Left ventricle myocardium inferior (tissue), 1 donor: ENCODE results near the gene SRBD1. TPM values are rescaled to one million over a fixed set of nuclear protein-coding genes. Genes with fewer than 3 reads are reported as not detected.

Experiments
- DNase-seq: peaks from one replicate; pipeline ENCODE4 v3.0.0-alpha.2; 2020
- H3K27ac ChIP-seq: fragments of 200-600 bp; replicated peaks from 2 replicates; pipeline ENCODE4 v1.8.0; 2021
- H3K27me3 ChIP-seq: fragments of 200-600 bp; 2 replicates; pipeline ENCODE4 v1.8.0; 2021; ENCODE audit warnings: low read depth
- H3K36me3 ChIP-seq: fragments of 200-600 bp; 2 replicates; pipeline ENCODE4 v1.8.0; 2021
- H3K4me1 ChIP-seq: fragments of 200-600 bp; 2 replicates; pipeline ENCODE4 v1.8.0; 2021
- H3K4me3 ChIP-seq: fragments of 200-600 bp; 2 replicates; pipeline ENCODE4 v1.8.0; 2021; ENCODE audit warnings: mild to moderate bottlenecking, moderate library complexity
- H3K9me3 ChIP-seq: fragments of 200-600 bp; replicated peaks from 2 replicates; pipeline ENCODE4 v1.8.0; 2021
- intact Hi-C: fragments of 100-400 bp; cut with micrococcal nuclease; formaldehyde crosslinking; loops from one replicate; pipeline ENCODE4 v1.11.0; 2022
- total RNA-seq: library from RNA; stranded (reverse); fragmentation: NEBNext Ultra II Directional; extraction: Animal tissue kit (Norgen Biotek cat#: 25700); gene quantifications from one replicate; pipeline ENCODE4 v1.2.1, GENCODE V29; 2021
- TF ChIP-seq, protein P1 (sequence below): fragments of 200-600 bp; IDR thresholded peaks from 2 replicates; pipeline ENCODE4 v1.8.0; 2021; ENCODE audit warnings: antibody characterized with exemption, mild to moderate bottlenecking, borderline replicate concordance
- donor health status: DM: no; HTN: yes; CAD: no; lungs with severe emphysema.

Gene SRBD1
- total RNA-seq, 1 donor from 2014 or later, result 11.8 TPM

DNA sequence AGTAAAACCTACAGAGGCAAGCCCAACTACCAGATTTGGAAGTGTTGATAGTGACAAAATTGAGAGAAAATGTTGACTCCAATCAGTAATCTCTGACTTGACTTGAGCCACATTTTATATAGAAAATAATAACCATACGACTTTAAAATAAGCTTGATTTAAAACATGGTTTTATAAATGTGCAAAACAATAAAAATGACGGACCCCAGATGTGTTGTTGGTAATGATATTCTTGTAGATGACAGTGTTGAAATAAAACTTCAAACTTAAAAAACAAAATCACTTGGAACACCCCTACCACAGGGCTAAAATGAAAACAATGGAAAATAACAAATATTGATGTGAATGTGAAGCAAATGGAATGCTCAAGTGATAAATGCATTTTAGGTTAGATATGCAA, 188.1 kb downstream of the SRBD1 start:
- Histone ChIP-seq H3K36me3 (peaks cover 10% of the 10 kb centered on the region), H3K27me3 (no peaks in the 10 kb centered on the region), H3K9me3 (no peaks in the 10 kb centered on the region), H3K4me1 (no peaks in the 10 kb centered on the region), H3K27ac (no peak overlapping the region), H3K4me3 (no peak overlapping the region)
- no peak for DNase-seq
- TF ChIP-seq, protein P1, sequence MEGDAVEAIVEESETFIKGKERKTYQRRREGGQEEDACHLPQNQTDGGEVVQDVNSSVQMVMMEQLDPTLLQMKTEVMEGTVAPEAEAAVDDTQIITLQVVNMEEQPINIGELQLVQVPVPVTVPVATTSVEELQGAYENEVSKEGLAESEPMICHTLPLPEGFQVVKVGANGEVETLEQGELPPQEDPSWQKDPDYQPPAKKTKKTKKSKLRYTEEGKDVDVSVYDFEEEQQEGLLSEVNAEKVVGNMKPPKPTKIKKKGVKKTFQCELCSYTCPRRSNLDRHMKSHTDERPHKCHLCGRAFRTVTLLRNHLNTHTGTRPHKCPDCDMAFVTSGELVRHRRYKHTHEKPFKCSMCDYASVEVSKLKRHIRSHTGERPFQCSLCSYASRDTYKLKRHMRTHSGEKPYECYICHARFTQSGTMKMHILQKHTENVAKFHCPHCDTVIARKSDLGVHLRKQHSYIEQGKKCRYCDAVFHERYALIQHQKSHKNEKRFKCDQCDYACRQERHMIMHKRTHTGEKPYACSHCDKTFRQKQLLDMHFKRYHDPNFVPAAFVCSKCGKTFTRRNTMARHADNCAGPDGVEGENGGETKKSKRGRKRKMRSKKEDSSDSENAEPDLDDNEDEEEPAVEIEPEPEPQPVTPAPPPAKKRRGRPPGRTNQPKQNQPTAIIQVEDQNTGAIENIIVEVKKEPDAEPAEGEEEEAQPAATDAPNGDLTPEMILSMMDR, result no peak
- intact Hi-C loops, result no loop called here

DNA sequence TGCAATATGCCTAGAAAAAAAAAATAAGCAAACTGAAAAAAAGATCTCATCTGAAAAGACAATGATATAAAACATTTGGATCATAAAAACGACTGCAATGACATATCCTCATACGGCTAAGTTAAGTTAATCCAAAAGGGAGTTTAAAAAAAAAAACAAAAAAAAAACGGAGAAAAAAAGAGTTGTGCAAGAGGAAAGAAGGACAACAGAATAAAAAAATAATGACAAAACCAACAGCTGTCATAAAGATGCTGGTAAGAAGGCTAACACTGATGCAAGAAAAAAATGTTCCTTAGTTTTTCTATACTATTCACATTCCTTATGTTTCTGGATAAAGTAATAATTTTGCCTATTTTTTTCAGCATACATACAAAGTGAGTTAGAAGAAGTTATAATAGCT, 192.5 kb downstream of the SRBD1 start:
- DNase-seq, result no peak
- Histone ChIP-seq H3K4me3 (no peak overlapping the region), H3K27me3 (no peaks in the 10 kb centered on the region), H3K27ac (peak overlapping the region; percentile 9), H3K4me1 (no peaks in the 10 kb centered on the region), H3K36me3 (peaks cover 16% of the 10 kb centered on the region), H3K9me3 (no peaks in the 10 kb centered on the region)
- TF ChIP-seq, protein P1, result no peak
- intact Hi-C loops, result no loop called here

DNA sequence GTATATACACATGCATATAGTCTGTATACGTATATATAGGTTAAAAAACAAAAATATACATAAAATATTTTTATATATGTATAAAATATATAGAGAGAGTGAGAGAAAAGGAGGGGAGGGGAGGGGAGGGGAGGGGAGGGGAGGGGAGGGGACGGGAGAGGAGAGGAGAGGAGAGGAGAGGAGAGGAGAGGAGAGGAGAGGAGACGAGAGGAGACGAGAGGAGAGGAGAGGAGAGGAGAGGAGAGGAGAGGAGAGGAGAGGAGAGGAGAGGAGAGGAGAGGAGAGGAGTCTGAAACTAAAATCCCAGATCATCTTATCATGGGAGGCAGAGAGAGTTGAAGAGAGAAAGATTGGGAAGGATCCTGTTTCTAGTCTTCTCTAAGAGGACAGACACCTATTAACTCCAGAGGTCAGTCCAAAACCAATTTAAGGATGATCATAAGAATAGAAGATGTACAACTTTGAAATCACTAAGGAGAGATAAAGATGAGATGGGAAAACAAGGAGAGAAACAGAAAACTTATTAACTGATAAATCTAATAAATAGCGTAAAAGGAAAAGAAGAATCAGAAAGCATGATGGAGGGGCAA, 195.4 kb downstream of the SRBD1 start:
- Histone ChIP-seq H3K9me3 (no peaks in the 10 kb centered on the region), H3K4me1 (peaks cover 4% of the 10 kb centered on the region), H3K27ac (no peak overlapping the region), H3K4me3 (no peak overlapping the region), H3K27me3 (no peaks in the 10 kb centered on the region), H3K36me3 (peaks cover 16% of the 10 kb centered on the region)
- no peak for DNase-seq
- intact Hi-C loops, result no loop called here
- TF ChIP-seq, protein P1, result no peak

DNA sequence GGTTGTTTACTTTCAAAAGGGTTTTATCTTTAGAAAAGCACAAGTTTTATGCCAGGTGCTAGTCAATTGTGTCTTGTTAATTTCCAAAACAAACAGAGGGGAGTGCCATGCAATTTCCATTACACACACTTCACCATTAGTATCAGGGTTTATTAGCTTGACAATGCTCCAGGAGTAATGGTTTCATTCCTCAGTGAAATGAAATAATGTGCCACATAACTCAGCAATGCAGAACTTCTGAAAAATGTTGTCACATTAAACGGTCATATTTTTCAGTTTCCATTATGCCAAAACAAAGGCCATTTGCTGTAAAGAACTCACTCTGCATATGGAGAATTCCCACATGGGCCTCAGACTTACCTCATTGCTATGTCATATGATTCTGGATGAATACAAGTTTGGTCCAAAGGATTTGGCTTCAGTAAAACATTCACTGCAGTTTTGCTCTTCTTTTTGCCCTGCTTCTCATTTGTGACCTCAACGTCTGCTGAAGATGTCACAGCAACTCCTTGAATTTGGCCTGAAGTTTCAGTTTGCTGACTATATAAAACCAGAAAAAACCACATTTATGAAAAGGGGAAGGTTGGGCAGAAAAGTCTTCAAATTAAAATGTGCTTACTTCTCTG, 198.2 kb downstream of the SRBD1 start:
- no peak for DNase-seq
- no peak overlapping the region for H3K4me3 ChIP-seq
- no peaks in the 10 kb centered on the region for H3K9me3 ChIP-seq
- no peaks in the 10 kb centered on the region for H3K27me3 ChIP-seq
- peaks cover 4% of the 10 kb centered on the region for H3K4me1 ChIP-seq
- H3K36me3 ChIP-seq, result peaks cover 5% of the 10 kb centered on the region
- intact Hi-C loops, result no loop called here
- H3K27ac ChIP-seq, result peak overlapping the region; percentile 21
- TF ChIP-seq, protein P1, result no peak

DNA sequence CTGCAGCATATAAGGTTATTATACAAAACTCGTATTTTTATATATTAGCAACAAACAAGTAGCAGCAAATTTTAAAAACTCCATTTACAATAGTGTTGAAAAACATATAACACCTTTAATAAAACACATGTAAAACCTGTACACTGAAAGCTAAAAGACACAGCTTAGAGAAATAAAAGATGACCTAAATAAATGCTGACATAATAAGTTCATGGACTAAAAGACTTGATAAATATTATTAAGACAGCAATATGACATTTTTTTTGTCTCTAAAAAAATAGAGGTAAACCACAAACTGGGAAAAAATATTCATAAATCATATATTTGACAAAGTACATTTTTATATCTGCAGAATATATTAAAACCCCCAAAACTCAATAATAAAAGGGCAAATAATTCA, 201.4 kb downstream of the SRBD1 start:
- no peaks in the 10 kb centered on the region for H3K27me3 ChIP-seq
- H3K4me1 ChIP-seq, result peaks cover 4% of the 10 kb centered on the region
- no peak for DNase-seq
- H3K27ac ChIP-seq, result no peak overlapping the region
- TF ChIP-seq, protein P1, result no peak
- H3K9me3 ChIP-seq, result no peaks in the 10 kb centered on the region
- H3K4me3 ChIP-seq, result no peak overlapping the region
- intact Hi-C loops, result no loop called here
- H3K36me3 ChIP-seq, result no peaks in the 10 kb centered on the region
